Skeletal muscle tissue (tissue), 4 donors: Measurements from ENCODE around the gene NLK. TPM values are rescaled to one million over a fixed set of nuclear protein-coding genes. Genes with fewer than 3 reads are reported as not detected.
"Not testable (repeated sequence)": the region's sequence is repeated elsewhere in the genome, so short reads cannot be mapped to it uniquely, and the experiment has no call there.

ENCODE experiments used
- H3K27ac ChIP-seq: one replicate; pipeline ENCODE4 v1.7.0; 2013; ENCODE audit warnings: mild to moderate bottlenecking, low read depth, low read length, inconsistent platforms
- H3K27me3 ChIP-seq, 3 donors: one replicate each; pipeline ENCODE4 v1.7.0; 2013; ENCODE audit warnings: low read length in 3 of 3; ENCODE audit not compliant: control insufficient read depth in 3 of 3, insufficient read depth in 3 of 3
- H3K36me3 ChIP-seq, 3 donors: one replicate each; pipeline ENCODE4 v1.7.0; 2013; ENCODE audit warnings: low read length in 3 of 3; ENCODE audit not compliant: control insufficient read depth in 3 of 3, insufficient read depth in 3 of 3
- H3K4me1 ChIP-seq, 3 donors: one replicate each; pipeline ENCODE4 v1.7.0; 2013; ENCODE audit warnings: low read length in 3 of 3, mild to moderate bottlenecking in 3 of 3; ENCODE audit not compliant: control insufficient read depth in 3 of 3, insufficient read depth in 3 of 3
- H3K4me3 ChIP-seq, 3 donors: one replicate each; pipeline ENCODE4 v1.7.0; 2013; ENCODE audit warnings: low read length in 3 of 3
- H3K9ac ChIP-seq, 3 donors: one replicate each; pipeline ENCODE4 v1.7.0; 2013; ENCODE audit warnings: low read length in 3 of 3, mild to moderate bottlenecking in 3 of 3, moderate library complexity in 2 of 3, low read depth in 1 of 3
- H3K9me3 ChIP-seq, 3 donors: one replicate each; pipeline ENCODE4 v1.7.0; 2013; ENCODE audit warnings: low read length in 3 of 3; ENCODE audit not compliant: control insufficient read depth in 3 of 3
- total RNA-seq: library from RNA; depleted of rRNA; stranded (reverse); fragments of >200 nt; gene quantifications from one replicate; pipeline ENCODE4 v1.2.3, GENCODE V29; 2014
- donor health status: Osteomylitis.

Gene NLK
- total RNA-seq, 1 donor from 2014 or later, result 14.6 TPM

DNA sequence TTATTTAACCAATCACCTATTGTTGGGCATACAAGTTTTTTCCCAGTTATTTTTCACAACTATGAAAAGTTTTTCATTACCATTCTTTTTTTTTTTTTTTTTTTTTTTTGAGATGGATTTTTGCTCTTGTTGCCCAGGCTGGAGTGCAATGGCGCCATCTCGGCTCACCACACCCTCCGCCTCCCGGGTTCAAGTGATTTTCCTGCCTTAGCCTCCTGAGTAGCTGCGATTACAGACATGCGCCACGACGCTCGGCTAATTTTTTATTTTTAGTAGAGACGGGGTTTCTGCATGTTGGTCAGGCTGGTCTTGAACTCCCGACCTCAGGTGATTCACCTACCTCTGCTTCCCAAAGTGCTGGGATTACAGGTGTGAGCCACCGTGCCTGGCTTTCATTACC is 56.1 kb downstream of the NLK start:
- H3K4me1 ChIP-seq, H3K4me3 ChIP-seq, H3K36me3 ChIP-seq, H3K9me3 ChIP-seq, H3K9ac ChIP-seq, H3K27ac ChIP-seq, H3K27me3 ChIP-seq: not testable (repeated sequence)

DNA sequence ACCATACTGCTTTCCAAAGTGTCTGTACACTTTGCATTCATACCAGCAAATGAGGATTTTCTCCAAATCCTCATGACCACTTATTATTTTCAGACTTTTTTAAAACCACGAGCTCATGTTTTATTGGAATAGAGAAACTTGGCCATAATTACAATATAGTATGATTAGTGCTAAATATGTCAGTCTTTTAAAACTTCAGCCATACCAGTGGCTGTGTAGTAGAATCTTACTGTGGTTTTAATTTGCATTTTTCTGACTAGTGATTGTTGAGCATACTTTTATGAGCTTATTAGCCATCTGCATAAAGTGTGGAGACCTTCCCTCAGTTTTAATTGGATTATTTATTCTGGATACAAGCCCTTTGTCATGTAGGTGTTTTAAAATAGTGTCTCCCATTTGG is 57.8 kb downstream of the NLK start:
- H3K27ac ChIP-seq, result no peak overlapping the region
- no peak overlapping the region for H3K4me3 ChIP-seq
- no peaks in the 10 kb centered on the region for H3K9me3 ChIP-seq
- no peaks in the 10 kb centered on the region for H3K36me3 ChIP-seq
- H3K4me1 ChIP-seq, result peaks cover 0 to 4% (median 0%) of the 10 kb centered on the region in 3 donors
- H3K9ac ChIP-seq, result no peak overlapping the region
- no peaks in the 10 kb centered on the region for H3K27me3 ChIP-seq

DNA sequence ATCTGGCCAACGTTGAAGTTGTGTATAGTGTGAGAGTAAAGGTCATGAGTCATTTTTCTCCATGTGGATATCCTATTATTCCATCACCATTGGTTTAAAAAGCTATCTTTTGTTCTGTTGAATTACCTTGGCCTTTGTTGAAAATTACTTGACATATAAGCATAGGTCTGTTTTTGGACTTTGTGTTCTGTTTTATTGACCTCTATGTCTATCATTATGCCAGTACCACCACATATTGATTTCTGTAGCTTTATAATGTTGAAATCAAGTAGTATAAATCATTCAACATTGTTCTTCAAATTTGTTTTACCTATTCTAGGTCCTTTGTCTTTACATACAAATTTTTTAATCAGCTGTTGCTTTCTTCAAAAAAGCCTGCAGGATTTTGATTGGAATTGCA is 58.5 kb downstream of the NLK start:
- Histone ChIP-seq H3K4me3 (no peak overlapping the region), H3K9me3 (no peaks in the 10 kb centered on the region), H3K36me3 (no peaks in the 10 kb centered on the region), H3K27me3 (no peaks in the 10 kb centered on the region), H3K27ac (no peak overlapping the region), H3K9ac (no peak overlapping the region), H3K4me1 (peaks cover 0 to 4% (median 0%) of the 10 kb centered on the region in 3 donors)

DNA sequence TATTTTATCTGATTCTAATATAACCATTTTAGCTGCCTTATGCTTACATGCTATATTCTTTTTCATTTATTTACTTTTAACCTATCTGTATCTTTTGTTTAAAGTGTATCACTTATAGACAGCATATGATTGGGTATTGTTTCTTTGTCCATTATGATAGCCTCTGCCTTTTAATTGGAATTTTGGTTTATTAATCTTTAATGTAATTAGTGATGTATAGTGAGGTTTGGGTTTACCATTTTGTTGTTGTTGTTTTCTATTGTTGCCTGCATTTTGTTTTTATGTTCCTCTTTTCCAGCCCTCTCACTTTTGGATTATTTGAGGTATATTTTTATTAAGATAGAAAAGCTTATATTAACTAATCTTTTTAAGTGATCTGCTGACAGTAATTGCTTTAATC is 59.4 kb downstream of the NLK start:
- Histone ChIP-seq H3K9ac (no peak overlapping the region), H3K4me1 (peaks cover 0 to 4% (median 0%) of the 10 kb centered on the region in 3 donors), H3K27ac (no peak overlapping the region), H3K9me3 (no peaks in the 10 kb centered on the region), H3K4me3 (no peak overlapping the region), H3K36me3 (no peaks in the 10 kb centered on the region), H3K27me3 (no peaks in the 10 kb centered on the region)

DNA sequence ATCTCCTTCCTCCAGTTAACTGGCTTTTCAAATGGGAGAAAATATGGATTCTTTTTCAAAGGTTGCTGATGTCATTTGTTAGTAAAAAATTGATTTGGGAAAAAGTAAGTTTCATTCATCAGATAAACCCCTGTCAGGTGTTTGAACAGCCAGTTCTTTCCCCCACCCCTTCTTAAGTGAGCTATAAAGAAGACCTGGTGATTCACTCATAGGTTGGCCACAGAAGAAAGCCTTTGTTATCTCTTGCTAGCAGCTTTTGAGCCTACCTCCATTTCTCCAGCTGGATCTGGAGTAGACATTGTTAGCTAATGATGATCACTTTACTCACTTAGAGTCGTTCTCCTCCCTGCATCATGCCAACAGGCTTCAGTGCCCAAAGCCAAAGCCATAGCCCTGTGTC is 63.0 kb downstream of the NLK start:
- Histone ChIP-seq H3K4me1 (no peaks in the 10 kb centered on the region), H3K27me3 (no peaks in the 10 kb centered on the region), H3K36me3 (no peaks in the 10 kb centered on the region)

DNA sequence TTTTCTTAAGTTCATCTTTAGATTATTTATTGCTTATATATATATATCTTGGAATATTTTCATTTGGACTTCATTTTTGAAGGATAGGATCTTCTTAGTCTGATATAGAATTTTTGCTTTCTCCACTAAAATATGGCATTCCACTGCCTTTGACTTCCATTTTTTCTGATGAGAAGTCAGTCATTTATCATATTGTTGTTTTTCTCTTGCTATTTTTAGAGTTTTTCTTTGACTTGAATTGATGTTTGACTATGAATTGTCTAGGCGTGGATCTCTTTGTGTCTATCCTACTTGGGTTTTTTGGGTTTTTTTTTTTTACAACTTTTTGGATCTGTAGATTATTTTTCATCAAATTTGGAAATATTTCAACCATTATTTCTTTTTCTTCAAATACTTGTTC is 67.7 kb downstream of the NLK start:
- no peaks in the 10 kb centered on the region for H3K9me3 ChIP-seq
- H3K9ac ChIP-seq, result no peak overlapping the region
- no peak overlapping the region for H3K4me3 ChIP-seq
- peaks cover 0 to 5% (median 3%) of the 10 kb centered on the region in 3 donors for H3K4me1 ChIP-seq
- H3K36me3 ChIP-seq, result no peaks in the 10 kb centered on the region
- no peaks in the 10 kb centered on the region for H3K27me3 ChIP-seq
- H3K27ac ChIP-seq, result no peak overlapping the region

More for the DNA sequence above, 63.0 kb downstream of the NLK start:
- H3K9me3 ChIP-seq, result no peaks in the 10 kb centered on the region
- H3K9ac ChIP-seq, result no peak overlapping the region
- H3K4me3 ChIP-seq, result no peak overlapping the region
- no peak overlapping the region for H3K27ac ChIP-seq

DNA sequence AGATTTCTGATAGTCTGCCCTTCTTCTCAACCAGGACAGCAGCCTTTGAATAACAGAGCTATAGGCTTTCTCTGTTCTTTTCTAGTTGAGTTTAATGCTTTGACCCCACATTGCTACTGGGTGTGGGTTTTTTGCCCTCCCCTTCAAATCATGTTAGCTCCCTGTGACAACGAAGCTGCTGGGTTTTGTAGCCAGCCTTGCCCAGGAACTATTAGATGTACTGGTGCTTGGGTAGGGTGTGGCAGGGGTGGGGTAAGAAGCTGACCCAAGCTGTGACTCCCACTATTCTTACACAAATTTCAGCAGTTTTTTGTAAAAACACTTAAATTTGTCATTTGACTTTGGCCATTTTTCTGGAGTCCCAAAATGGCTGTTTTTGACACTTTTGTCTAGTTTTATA is 69.7 kb downstream of the NLK start:
- Histone ChIP-seq H3K4me1 (peaks cover 2 to 5% (median 3%) of the 10 kb centered on the region in 3 donors), H3K9me3 (no peaks in the 10 kb centered on the region), H3K9ac (no peak overlapping the region), H3K36me3 (no peaks in the 10 kb centered on the region), H3K27me3 (no peaks in the 10 kb centered on the region), H3K4me3 (no peak overlapping the region), H3K27ac (no peak overlapping the region)

DNA sequence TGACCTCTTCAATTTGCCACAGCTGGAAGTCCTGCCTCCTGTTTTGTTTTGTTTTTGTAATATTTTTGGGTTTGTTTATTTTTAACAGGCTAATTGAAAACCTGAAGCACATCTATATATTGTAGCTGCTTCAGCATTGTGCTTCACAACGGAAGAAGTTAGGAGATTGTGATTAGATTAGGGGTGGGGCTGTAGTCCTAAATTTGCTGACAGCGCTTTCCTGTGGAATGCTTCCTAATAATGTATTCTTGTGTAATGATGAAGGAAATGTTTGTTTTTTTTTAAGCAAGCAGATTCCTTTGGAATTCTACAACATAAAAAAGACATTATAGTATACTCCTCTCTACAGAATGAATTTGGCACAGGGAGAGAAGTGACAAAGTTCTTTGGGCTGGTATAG is 70.1 kb downstream of the NLK start:
- H3K4me3 ChIP-seq, result no peak overlapping the region
- no peaks in the 10 kb centered on the region for H3K36me3 ChIP-seq
- H3K27ac ChIP-seq, result no peak overlapping the region
- H3K9me3 ChIP-seq, result no peaks in the 10 kb centered on the region
- no peaks in the 10 kb centered on the region for H3K27me3 ChIP-seq
- H3K4me1 ChIP-seq, result peaks cover 3 to 5% (median 4%) of the 10 kb centered on the region in 3 donors
- H3K9ac ChIP-seq, result no peak overlapping the region

DNA sequence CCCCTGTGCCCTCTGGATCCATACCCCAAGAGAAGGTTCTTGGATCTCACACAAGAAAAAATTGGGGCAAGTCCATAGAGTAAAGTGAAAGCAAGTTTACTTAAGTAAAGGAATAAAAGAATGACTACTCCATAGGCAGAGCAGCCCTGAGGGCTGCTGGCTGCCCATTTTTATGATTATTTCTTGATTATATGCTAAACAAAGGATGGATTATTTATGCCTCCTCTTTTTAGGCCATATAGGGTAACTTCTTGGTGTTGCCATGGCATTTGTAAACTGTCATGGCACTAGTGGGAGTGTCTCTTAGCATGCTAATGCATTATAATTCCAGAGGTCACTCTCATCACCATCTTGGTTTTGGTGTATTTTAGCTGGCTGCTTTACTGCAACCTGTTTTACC is 70.8 kb downstream of the NLK start:
- no peaks in the 10 kb centered on the region for H3K27me3 ChIP-seq
- H3K36me3 ChIP-seq, result no peaks in the 10 kb centered on the region
- no peaks in the 10 kb centered on the region for H3K9me3 ChIP-seq
- H3K27ac ChIP-seq, result no peak overlapping the region
- peaks cover 3 to 5% (median 4%) of the 10 kb centered on the region in 3 donors for H3K4me1 ChIP-seq
- no peak overlapping the region for H3K9ac ChIP-seq
- no peak overlapping the region for H3K4me3 ChIP-seq

DNA sequence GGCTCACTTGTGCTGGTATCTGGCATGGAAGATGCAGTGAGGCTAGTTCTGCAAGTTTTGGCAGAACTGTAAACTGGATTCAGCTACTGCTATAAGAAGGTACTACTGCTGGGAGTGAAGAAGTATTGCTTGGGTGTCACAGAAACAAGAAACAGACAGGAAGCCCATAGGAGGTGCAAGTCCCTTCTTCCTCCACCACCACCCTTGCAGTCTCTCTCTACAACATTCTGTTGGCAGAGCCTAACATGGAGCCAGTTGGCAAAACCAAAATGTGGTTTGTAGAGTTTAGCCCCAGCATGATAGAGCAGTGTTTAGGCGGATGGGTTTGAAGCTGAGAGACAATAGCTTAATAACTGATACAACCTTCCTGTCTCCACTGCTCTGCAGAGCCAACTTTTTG is 72.6 kb downstream of the NLK start:
- no peak overlapping the region for H3K4me3 ChIP-seq
- H3K9ac ChIP-seq, result no peak overlapping the region
- H3K27ac ChIP-seq, result no peak overlapping the region
- no peaks in the 10 kb centered on the region for H3K27me3 ChIP-seq
- H3K9me3 ChIP-seq, result no peaks in the 10 kb centered on the region
- peaks cover 3 to 5% (median 4%) of the 10 kb centered on the region in 3 donors for H3K4me1 ChIP-seq
- no peaks in the 10 kb centered on the region for H3K36me3 ChIP-seq

DNA sequence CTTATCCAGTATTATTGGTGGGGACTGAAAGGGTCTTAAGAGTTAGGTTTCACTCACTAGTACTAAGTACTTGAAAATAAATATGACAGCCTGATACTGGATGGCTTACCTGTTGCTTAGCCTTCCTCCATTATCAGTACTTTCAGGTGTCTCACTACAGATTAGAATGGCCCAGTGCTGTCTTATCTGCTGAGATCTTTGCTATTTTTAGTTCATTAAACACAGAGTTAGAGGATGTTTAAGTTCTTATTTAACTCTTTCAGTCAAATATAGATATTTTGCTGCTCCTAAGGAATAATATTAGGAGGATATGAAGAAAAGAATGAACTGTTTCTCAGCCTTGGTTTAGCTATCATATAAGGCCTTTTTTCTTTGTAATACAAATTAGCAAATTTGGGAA is 74.8 kb downstream of the NLK start:
- H3K27ac ChIP-seq, result no peak overlapping the region
- no peak overlapping the region for H3K4me3 ChIP-seq
- H3K27me3 ChIP-seq, result no peaks in the 10 kb centered on the region
- no peaks in the 10 kb centered on the region for H3K9me3 ChIP-seq
- no peaks in the 10 kb centered on the region for H3K36me3 ChIP-seq
- H3K9ac ChIP-seq, result no peak overlapping the region
- peaks cover 0 to 4% (median 3%) of the 10 kb centered on the region in 3 donors for H3K4me1 ChIP-seq
